ENCODE results near the gene BTN1A1.

Gene BTN1A1

DNA sequence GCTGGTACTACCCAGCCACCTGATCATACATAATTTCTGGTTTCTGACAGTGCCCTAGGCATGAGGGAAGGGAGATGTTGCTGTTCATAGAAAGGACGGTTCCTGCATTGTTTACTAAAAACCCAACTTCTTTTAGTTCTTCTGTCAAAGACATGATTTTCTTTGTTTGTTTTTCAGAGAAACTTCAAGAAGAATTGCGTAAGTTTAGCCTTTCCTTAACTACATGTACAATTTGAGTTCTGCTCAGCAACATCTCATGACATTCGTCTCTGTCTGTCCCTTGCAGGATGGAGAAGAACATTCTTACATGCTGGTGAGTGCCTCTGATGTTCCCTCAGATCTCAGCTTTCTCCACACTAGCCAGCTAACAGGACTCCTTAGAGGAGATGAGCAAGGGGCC is 34.3 kb upstream of the BTN1A1 start:
- H3K4me3 ChIP-seq (ENCODE audit: low read depth, low read length): no peak overlapping the region
- H3K27me3 ChIP-seq (ENCODE audit: control insufficient read depth, insufficient read depth, low read length): no peaks in the 10 kb centered on the region
- no peak overlapping the region for H3K9ac ChIP-seq (ENCODE audit: low read depth, low read length)
- H3K36me3 ChIP-seq (ENCODE audit: control insufficient read depth, insufficient read depth, low read length): peaks cover 27% of the 10 kb centered on the region
- H3K4me1 ChIP-seq (ENCODE audit: control insufficient read depth, insufficient read depth, low read length): no peaks in the 10 kb centered on the region
- no peaks in the 10 kb centered on the region for H3K9me3 ChIP-seq (ENCODE audit: control insufficient read depth, insufficient read depth, low read length)

DNA sequence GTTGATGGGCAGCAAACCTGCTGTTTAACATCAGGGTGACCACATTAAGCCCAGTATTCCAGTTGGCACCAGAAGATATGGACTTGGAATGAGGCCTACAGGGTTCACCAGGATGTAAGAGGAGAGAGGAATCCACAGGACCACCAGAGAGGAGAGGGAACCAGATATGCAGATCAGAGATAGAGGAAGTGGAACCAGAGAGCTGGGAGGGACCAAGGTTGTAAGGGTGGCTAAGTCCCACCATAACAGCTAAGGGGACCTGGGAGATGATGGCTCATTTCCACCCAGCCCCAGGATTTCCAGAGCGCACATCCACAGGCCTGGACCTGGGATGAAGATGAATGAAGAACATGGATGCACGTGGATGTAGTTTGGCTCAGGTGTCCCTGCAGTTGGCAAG is 31.3 kb upstream of the BTN1A1 start:
- H3K9me3 ChIP-seq (ENCODE audit: control insufficient read depth, insufficient read depth, low read length): no peaks in the 10 kb centered on the region
- no peaks in the 10 kb centered on the region for H3K4me1 ChIP-seq (ENCODE audit: control insufficient read depth, insufficient read depth, low read length)
- H3K9ac ChIP-seq (ENCODE audit: low read depth, low read length): no peak overlapping the region
- H3K36me3 ChIP-seq (ENCODE audit: control insufficient read depth, insufficient read depth, low read length): peaks cover 18% of the 10 kb centered on the region
- H3K27me3 ChIP-seq (ENCODE audit: control insufficient read depth, insufficient read depth, low read length): no peaks in the 10 kb centered on the region
- no peak overlapping the region for H3K4me3 ChIP-seq (ENCODE audit: low read depth, low read length)

DNA sequence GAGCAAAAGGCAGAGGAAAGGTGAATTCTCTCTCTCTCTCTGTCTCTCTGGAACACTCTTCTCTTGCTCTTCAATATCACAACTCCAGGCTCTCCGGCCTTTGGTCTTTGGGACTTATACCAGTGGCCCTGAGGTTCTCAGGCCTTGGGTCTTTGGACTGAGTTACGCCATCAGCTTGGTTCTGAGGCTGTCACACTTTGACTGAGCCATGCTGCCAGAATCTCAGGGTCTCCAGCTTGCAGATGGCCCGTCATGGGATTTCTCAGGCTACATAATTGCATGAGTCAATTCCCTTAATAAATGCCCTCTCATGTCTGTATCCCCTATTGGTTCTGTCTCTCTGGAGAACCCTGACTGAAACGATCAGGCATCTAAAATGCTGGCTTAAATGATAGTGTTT is 29.5 kb upstream of the BTN1A1 start:
- Histone ChIP-seq H3K27me3 (ENCODE audit: control insufficient read depth, insufficient read depth, low read length) (no peaks in the 10 kb centered on the region), H3K36me3 (ENCODE audit: control insufficient read depth, insufficient read depth, low read length) (peaks cover 14% of the 10 kb centered on the region), H3K9ac (ENCODE audit: low read depth, low read length) (no peak overlapping the region), H3K4me1 (ENCODE audit: control insufficient read depth, insufficient read depth, low read length) (peaks cover 2% of the 10 kb centered on the region), H3K9me3 (ENCODE audit: control insufficient read depth, insufficient read depth, low read length) (no peaks in the 10 kb centered on the region), H3K4me3 (ENCODE audit: low read depth, low read length) (no peak overlapping the region)

DNA sequence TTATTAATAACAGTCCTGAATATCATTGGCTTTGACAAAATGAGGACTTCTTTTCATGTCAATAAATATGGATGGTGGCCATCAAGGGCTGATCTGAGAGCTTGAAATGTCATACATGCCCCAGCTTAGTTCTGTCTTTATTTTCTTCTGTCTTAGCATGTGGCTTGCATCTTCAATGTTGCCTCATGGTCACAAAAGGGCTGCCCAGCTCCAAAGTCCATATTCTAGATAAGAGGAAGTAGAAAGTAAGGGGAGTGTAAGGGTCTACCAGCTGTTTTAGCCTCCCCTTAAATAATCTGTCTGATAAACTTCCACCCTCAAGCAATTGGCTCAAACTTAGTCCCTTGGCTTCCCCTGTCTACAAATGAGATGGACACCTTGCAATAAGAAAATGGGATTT is 28.1 kb upstream of the BTN1A1 start:
- peaks cover 13% of the 10 kb centered on the region for H3K4me1 ChIP-seq (ENCODE audit: control insufficient read depth, insufficient read depth, low read length)
- no peak overlapping the region for H3K9ac ChIP-seq (ENCODE audit: low read depth, low read length)
- H3K9me3 ChIP-seq (ENCODE audit: control insufficient read depth, insufficient read depth, low read length): no peaks in the 10 kb centered on the region
- no peak overlapping the region for H3K4me3 ChIP-seq (ENCODE audit: low read depth, low read length)
- H3K36me3 ChIP-seq (ENCODE audit: control insufficient read depth, insufficient read depth, low read length): peaks cover 6% of the 10 kb centered on the region
- H3K27me3 ChIP-seq (ENCODE audit: control insufficient read depth, insufficient read depth, low read length): no peaks in the 10 kb centered on the region

DNA sequence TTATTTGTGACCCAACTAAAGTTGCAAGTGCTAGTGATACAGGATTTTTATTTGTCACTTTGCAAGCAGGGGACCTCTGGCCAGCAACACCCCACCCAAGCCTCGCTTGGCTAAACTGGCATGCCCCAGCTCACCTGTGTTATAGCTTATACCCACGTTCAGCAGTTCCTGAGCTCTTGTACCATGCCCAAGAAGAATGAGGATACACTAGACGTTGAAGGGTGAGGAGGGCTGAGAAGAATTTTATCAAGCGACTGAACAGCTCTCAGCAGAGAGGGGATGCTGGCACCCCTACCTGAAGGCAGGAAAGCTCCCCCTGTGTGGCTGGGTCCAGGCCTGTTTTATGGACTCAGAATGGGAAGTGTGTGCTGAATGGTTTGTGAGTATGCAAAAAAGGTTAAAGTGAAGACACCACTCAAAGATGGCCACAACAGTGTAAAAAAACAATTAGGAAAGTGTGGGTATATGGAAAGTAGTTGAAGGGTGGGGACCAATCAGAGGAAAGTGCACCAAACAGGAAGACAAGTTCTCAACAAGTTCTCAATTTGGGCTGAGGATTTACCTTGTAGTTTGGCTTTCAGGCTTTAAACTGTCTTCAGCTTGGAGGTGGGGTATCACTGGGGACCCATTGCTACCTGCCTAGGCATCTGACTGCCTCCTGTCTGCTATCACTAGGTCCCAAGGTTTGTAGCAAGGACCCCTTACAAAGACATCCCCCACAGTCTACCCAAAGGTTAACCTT is 27.4 kb upstream of the BTN1A1 start:
- H3K4me1 ChIP-seq (ENCODE audit: control insufficient read depth, insufficient read depth, low read length): peaks cover 13% of the 10 kb centered on the region
- H3K9ac ChIP-seq (ENCODE audit: low read depth, low read length): no peak overlapping the region
- H3K36me3 ChIP-seq (ENCODE audit: control insufficient read depth, insufficient read depth, low read length): peaks cover 3% of the 10 kb centered on the region
- no peak overlapping the region for H3K4me3 ChIP-seq (ENCODE audit: low read depth, low read length)
- H3K27me3 ChIP-seq (ENCODE audit: control insufficient read depth, insufficient read depth, low read length): no peaks in the 10 kb centered on the region
- H3K9me3 ChIP-seq (ENCODE audit: control insufficient read depth, insufficient read depth, low read length): no peaks in the 10 kb centered on the region

DNA sequence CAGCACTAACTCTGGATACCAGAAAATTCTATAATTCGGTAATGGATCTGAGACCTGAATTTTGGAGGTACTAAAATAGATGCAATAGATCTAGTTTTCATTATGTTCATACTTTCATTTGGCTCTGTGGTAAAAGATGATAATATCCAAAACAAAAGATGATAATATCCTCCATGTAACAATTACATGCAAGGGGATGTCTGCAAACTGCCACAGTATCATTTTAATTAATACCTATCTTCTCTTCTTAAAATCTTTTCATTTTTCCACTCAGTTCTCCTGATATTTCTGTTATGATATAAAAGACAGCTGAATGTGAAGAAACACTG is 26.7 kb upstream of the BTN1A1 start:
- Histone ChIP-seq H3K9ac (ENCODE audit: low read depth, low read length) (no peak overlapping the region), H3K4me1 (ENCODE audit: control insufficient read depth, insufficient read depth, low read length) (peaks cover 13% of the 10 kb centered on the region)

DNA sequence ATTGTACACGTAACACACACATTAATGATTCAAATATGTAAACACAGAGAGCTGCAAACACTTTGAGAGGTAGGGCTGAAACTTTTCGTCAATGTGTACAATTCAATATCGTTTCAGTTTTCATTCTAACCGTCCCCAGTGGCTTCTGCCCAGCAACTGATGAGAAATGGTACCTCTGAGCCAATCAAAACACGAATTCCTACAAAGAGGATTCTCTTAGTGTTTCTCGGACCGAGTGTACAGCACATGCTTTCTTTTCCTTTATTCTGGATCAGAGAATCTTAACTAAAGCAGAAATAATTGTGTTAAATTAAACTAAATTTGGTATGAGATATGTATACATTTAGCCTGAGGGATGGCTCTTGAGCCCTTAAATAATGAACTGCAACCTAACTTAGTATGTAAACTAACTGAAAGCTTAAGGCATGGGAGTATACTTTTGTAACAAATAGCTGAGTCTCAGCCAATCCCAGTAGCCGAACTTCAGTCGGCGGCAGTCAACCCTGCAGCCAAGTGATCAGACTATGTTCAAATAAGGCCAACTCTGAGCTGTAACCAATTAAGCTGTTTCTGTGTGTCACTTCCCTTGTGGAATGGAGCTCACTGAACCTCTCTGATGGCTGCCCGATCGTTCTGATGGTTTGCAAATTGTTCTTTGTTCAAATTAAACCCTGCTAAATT is 26.2 kb upstream of the BTN1A1 start:
- no peaks in the 10 kb centered on the region for H3K9me3 ChIP-seq (ENCODE audit: control insufficient read depth, insufficient read depth, low read length)
- no peaks in the 10 kb centered on the region for H3K27me3 ChIP-seq (ENCODE audit: control insufficient read depth, insufficient read depth, low read length)
- H3K4me1 ChIP-seq (ENCODE audit: control insufficient read depth, insufficient read depth, low read length): peaks cover 13% of the 10 kb centered on the region
- H3K9ac ChIP-seq (ENCODE audit: low read depth, low read length): peak overlapping the region; percentile 48
- no peaks in the 10 kb centered on the region for H3K36me3 ChIP-seq (ENCODE audit: control insufficient read depth, insufficient read depth, low read length)
- H3K4me3 ChIP-seq (ENCODE audit: low read depth, low read length): peak overlapping the region; percentile 40

More for the DNA sequence above, 26.7 kb upstream of the BTN1A1 start:
- no peaks in the 10 kb centered on the region for H3K9me3 ChIP-seq (ENCODE audit: control insufficient read depth, insufficient read depth, low read length)
- H3K27me3 ChIP-seq (ENCODE audit: control insufficient read depth, insufficient read depth, low read length): no peaks in the 10 kb centered on the region
- H3K4me3 ChIP-seq (ENCODE audit: low read depth, low read length): peak overlapping the region; percentile 40
- no peaks in the 10 kb centered on the region for H3K36me3 ChIP-seq (ENCODE audit: control insufficient read depth, insufficient read depth, low read length)

DNA sequence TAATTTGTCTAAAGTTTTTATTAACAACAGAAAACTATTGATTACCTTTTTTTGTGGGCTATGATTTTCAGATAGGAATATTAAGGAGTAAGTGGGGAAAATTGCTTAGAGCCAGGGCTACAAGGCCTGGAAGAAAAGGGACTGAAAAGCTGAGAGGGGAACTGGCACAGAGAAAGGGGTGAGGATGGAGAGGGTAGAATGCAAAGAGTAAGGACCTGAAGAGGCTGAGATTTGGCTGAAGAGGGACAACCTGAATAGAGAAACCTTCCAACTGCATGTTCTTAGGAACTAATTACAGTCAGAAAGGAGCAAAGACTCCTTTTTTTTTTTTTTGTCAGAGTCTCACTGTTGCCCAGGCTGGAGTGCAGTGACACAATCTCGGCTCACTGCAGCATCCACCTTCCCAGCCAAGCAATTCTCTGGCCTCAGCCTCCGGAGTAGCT is 25.6 kb upstream of the BTN1A1 start:
- no peaks in the 10 kb centered on the region for H3K36me3 ChIP-seq (ENCODE audit: control insufficient read depth, insufficient read depth, low read length)
- H3K9ac ChIP-seq (ENCODE audit: low read depth, low read length): peak overlapping the region; percentile 48
- H3K4me3 ChIP-seq (ENCODE audit: low read depth, low read length): peak overlapping the region; percentile 40
- H3K27me3 ChIP-seq (ENCODE audit: control insufficient read depth, insufficient read depth, low read length): no peaks in the 10 kb centered on the region
- H3K9me3 ChIP-seq (ENCODE audit: control insufficient read depth, insufficient read depth, low read length): no peaks in the 10 kb centered on the region
- H3K4me1 ChIP-seq (ENCODE audit: control insufficient read depth, insufficient read depth, low read length): peaks cover 13% of the 10 kb centered on the region

DNA sequence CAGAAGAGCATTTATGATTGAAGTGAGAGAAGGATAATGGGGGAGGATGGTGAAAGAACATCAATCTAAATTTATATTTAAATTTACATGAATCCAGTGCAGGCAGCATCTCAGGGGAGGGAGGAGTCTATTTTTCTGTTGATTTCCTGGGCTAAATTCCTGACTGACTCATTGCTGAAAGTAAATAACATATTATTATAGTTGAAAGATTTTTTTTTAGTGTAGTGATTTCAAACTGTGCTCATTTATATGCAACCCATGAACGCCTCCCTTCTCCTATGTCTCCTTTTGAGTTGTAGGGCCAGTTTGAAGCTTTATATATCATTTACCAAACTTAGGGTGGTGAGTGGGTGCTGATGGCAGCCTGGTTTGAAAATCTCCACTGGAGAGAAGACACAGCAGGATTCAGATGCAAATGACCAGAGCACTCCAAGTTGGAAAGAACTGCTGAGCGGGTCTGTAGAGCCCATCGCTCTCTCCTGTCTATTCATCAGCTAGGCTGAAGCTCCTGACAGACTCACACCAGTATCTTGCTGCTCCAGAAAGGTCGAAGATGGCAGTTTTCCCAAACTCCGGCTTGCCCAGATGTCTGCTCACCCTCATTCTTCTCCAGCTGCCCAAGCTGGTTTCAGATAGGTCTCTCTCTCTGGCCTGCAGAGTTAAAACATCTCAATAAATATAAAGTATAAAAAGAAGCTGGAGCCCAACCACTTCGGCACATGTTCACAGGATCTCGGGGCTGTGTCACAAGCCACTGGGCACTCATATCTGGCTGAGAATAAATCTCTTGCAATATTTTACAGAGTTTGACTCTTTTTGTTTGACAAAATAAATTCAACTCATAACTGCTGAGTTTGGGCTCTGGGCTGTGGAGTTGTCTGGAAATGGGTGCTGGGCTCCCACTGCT is 24.0 kb upstream of the BTN1A1 start:
- H3K4me1 ChIP-seq (ENCODE audit: control insufficient read depth, insufficient read depth, low read length): peaks cover 13% of the 10 kb centered on the region
- H3K36me3 ChIP-seq (ENCODE audit: control insufficient read depth, insufficient read depth, low read length): no peaks in the 10 kb centered on the region
- no peaks in the 10 kb centered on the region for H3K9me3 ChIP-seq (ENCODE audit: control insufficient read depth, insufficient read depth, low read length)
- H3K4me3 ChIP-seq (ENCODE audit: low read depth, low read length): no peak overlapping the region
- no peaks in the 10 kb centered on the region for H3K27me3 ChIP-seq (ENCODE audit: control insufficient read depth, insufficient read depth, low read length)
- H3K9ac ChIP-seq (ENCODE audit: low read depth, low read length): no peak overlapping the region

DNA sequence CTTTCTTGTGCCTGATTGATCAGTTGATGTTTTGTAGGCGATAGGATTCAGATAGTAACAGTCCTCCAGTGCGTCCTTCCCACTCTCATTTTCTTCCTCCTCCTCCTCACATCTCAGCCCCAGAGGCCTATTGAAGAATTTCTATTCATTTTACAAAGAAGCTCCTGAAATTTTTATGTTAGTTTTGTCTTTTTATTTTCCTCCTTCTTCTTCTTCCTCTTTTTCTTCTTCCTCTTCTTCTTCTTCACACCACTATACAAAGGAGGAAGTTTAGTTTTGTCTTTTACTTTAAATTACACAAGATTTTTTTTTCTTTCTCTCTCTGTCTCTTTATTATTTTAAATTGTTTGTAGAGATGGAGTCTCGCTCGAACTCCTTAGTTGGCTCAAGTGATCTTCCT is 23.2 kb upstream of the BTN1A1 start:
- H3K36me3 ChIP-seq (ENCODE audit: control insufficient read depth, insufficient read depth, low read length): no peaks in the 10 kb centered on the region
- no peak overlapping the region for H3K9ac ChIP-seq (ENCODE audit: low read depth, low read length)
- no peaks in the 10 kb centered on the region for H3K9me3 ChIP-seq (ENCODE audit: control insufficient read depth, insufficient read depth, low read length)
- H3K4me1 ChIP-seq (ENCODE audit: control insufficient read depth, insufficient read depth, low read length): peaks cover 13% of the 10 kb centered on the region
- H3K27me3 ChIP-seq (ENCODE audit: control insufficient read depth, insufficient read depth, low read length): no peaks in the 10 kb centered on the region
- no peak overlapping the region for H3K4me3 ChIP-seq (ENCODE audit: low read depth, low read length)

DNA sequence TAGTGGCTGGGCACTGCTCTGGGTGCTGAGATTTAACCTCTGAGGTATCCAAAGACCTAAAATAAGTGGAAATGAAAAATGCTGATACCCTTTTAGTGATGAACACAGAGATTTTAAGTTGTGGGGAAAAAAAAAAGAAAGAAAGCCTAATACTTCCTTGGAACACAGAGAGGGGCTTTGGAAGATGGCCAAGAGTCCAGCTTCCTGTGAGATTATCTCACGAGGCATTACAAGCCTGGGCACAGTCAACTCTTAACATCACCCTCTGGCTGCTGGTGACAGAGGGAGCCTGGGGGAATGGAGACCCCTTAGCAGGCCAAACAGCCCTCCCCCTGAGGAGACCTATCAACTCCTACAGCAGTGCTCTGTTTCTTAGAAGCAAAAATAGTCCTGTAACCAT is 22.7 kb upstream of the BTN1A1 start:
- H3K27me3 ChIP-seq (ENCODE audit: control insufficient read depth, insufficient read depth, low read length): no peaks in the 10 kb centered on the region
- H3K36me3 ChIP-seq (ENCODE audit: control insufficient read depth, insufficient read depth, low read length): no peaks in the 10 kb centered on the region
- no peaks in the 10 kb centered on the region for H3K9me3 ChIP-seq (ENCODE audit: control insufficient read depth, insufficient read depth, low read length)
- H3K4me3 ChIP-seq (ENCODE audit: low read depth, low read length): no peak overlapping the region
- no peak overlapping the region for H3K9ac ChIP-seq (ENCODE audit: low read depth, low read length)
- H3K4me1 ChIP-seq (ENCODE audit: control insufficient read depth, insufficient read depth, low read length): peaks cover 13% of the 10 kb centered on the region

Measured in iPS-15b (cell line).